ENCODE measurements around the gene CCDC159. TPM values are rescaled to one million over a fixed set of nuclear protein-coding genes. Genes with fewer than 3 reads are reported as not detected.

The CCDC159 gene
- total RNA-seq, 2 experiments from 2014 or later = 13.0 to 16.1 TPM

DNA sequence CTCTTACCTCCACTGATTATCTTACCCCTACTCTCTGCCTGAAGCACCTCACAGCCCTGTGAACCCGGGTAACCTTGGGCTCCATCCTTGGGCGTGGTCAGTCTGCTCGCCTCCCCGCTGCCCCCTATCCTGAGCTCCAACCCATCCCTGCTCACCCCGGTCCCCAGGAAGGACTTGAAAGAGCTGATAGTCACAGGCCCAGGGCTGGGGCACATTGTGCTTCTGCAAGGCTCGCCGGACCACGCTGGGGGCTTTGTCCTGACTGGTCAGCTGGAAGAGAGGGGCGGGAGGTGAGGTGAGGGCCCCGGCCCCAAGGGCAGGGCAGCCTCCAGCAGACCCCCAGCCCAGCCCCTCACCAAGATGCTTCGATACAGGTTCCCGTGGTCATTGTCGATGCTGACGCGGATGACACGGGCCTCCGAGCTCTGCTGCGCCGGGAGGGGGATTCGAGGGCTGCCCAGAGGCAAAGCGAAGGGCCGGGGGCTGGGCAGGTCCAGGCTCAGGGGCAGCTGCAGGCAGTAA lies 50.8 kb downstream of the CCDC159 start:
- Mint-ChIP-seq H3K9me3 (ENCODE audit: low read depth) (no peaks in the 10 kb centered on the region), H3K27ac (no peak overlapping the region), H3K4me3 (no peak overlapping the region), H3K36me3 (no peaks in the 10 kb centered on the region), H3K4me1 (peaks cover 2% of the 10 kb centered on the region), H3K27me3 (no peaks in the 10 kb centered on the region)
- CTCF ChIA-PET = interaction anchor here (0.9 kb wide), 1 partner anchor 16 kb away, joined by 3 read pairs; no protein-coding TSS in a partner anchor
- ATAC-seq (no peak), DNase-seq (no peak)

DNA sequence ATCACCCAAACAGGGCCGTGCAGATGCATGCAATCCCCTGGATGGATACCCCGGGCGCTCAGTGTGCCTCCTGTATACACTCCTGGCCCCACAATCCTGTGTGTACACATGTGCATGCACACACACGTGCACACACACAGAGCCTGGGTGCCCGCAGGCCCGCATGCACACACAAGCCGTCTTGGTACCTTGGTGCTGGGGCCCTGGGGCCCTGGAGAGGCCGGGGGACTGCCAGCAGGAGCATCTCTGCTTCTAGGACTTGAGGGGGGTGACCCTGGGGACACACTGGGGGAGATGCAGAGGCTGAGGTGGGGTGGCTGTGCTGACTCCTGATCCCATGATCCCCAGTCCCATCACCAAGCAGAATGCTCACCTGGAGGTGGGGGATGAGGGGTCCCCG lies 53.3 kb downstream of the CCDC159 start:
- ATAC-seq (no peak), DNase-seq (no peak)
- Mint-ChIP-seq H3K36me3 (no peaks in the 10 kb centered on the region), H3K27me3 (peaks cover under 1% of the 10 kb centered on the region), H3K9me3 (ENCODE audit: low read depth) (no peaks in the 10 kb centered on the region), H3K27ac (no peak overlapping the region), H3K4me3 (no peak overlapping the region), H3K4me1 (no peaks in the 10 kb centered on the region)
- CTCF ChIA-PET = interaction anchor here (1.1 kb wide), 1 partner anchor 23 kb away, joined by 3 read pairs; no protein-coding TSS in a partner anchor

DNA sequence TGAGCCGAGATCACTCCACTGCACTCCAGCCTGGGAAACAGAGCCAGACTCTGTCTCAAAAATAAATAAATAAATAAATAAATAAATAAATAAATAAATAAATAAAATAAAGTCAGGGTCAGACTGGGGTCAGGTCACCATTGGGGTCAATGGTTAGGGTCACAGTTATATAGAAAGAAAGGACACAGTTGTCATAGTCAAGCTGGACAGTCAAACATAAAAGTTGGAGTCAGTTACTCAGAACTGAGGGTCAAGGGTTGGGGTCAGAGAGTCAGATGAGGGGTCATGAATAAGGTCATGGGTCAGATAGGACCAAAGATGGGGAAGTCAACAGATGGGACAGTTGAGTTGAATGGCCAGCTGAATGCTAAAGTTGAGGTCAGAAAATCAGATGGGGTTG lies 54.5 kb downstream of the CCDC159 start:
- H3K27ac Mint-ChIP-seq = no peak overlapping the region
- CTCF ChIA-PET = interaction anchor here (1.5 kb wide), 1 partner anchor 82 kb away, joined by 3 read pairs; no protein-coding TSS in a partner anchor
- no peaks in the 10 kb centered on the region for H3K9me3 Mint-ChIP-seq (ENCODE audit: low read depth)
- no peak overlapping the region for H3K4me3 Mint-ChIP-seq
- no peak for DNase-seq
- H3K4me1 Mint-ChIP-seq = no peaks in the 10 kb centered on the region
- peaks cover 6% of the 10 kb centered on the region for H3K27me3 Mint-ChIP-seq
- no peaks in the 10 kb centered on the region for H3K36me3 Mint-ChIP-seq
- ATAC-seq = no peak

DNA sequence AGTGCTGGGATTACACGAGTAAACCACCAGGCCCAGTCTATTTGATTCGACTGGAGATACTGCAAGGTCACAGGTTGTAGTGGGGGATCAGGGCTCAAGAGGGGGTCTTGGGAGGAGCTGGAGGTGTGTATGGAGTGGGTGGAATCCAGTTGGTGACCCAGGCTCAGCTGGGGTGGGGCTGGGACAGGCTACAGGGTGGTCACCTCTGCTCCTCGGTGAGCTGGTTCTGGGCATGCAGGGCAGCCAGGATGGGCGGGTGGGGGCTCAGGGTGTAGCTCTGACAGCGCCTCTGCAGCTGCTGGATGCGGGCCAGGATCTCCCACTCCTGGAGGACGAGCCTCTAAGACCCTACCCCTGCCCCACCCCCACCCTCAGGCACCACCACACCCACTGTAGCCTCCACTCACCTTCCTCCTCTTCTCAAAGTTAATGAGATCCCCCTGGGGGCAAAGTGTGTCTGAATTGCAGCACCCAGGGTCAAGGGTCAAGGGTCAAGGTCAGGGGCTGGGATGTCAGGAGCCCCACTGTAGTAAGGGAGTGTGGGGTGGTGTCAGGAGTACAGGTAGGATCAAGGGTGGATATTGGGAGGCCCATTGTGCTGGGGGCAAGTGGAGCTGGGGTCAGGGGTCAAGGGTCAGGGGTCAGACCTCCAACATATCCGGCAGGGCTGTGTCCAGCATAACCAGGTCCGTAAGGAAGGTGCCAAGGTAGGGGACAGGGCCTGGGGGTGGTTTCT lies 55.7 kb downstream of the CCDC159 start:
- no peak overlapping the region for H3K4me3 Mint-ChIP-seq
- peaks cover 14% of the 10 kb centered on the region for H3K27me3 Mint-ChIP-seq
- no peak for DNase-seq
- no peaks in the 10 kb centered on the region for H3K36me3 Mint-ChIP-seq
- no peak overlapping the region for H3K27ac Mint-ChIP-seq
- no peak for ATAC-seq
- CTCF ChIA-PET = interaction anchor here (1.5 kb wide), 1 partner anchor 80 kb away, joined by 3 read pairs; no protein-coding TSS in a partner anchor
- H3K4me1 Mint-ChIP-seq = no peaks in the 10 kb centered on the region
- H3K9me3 Mint-ChIP-seq (ENCODE audit: low read depth) = no peaks in the 10 kb centered on the region

Other genes starting within 250 kb of the CCDC159 start
- 10 to 100 TPM; 62.8 to 85.5 TPM for gene SPC24, start 190.7 kb upstream of the CCDC159 start, total RNA-seq
- gene KANK2, start 149.0 kb upstream of the CCDC159 start, total RNA-seq = 1 to 10 TPM; 1.8 to 2.3 TPM
- not detected for gene ANGPTL8, start 106.9 kb upstream of the CCDC159 start, total RNA-seq
- under 1 TPM; 0.58 to 0.70 TPM for gene DOCK6, start 84.0 kb upstream of the CCDC159 start, total RNA-seq
- gene TSPAN16, start 50.4 kb upstream of the CCDC159 start, total RNA-seq = not detected
- 1 to 10 TPM; 3.6 to 5.1 TPM for gene RAB3D, start 6.9 kb upstream of the CCDC159 start, total RNA-seq
- gene TMEM205, start 251 bp upstream of the CCDC159 start, total RNA-seq = 10 to 100 TPM; 25.1 to 28.1 TPM
- 1 to 10 TPM in 1 of 2 experiments, under 1 TPM in 1; 0.87 to 1.3 TPM for gene PLPPR2, start 8.9 kb downstream of the CCDC159 start, total RNA-seq
- gene SWSAP1, start 28.1 kb downstream of the CCDC159 start, total RNA-seq = 1 to 10 TPM; 2.6 to 3.9 TPM
- 1 to 10 TPM; 8.1 to 9.1 TPM for gene EPOR, start 37.8 kb downstream of the CCDC159 start, total RNA-seq
- gene RGL3, start 72.8 kb downstream of the CCDC159 start, total RNA-seq = not detected
- under 1 TPM; 0.15 to 0.54 TPM for gene ODAD3, start 88.6 kb downstream of the CCDC159 start, total RNA-seq
- gene PRKCSH, start 89.1 kb downstream of the CCDC159 start, total RNA-seq = 100 to 1,000 TPM; 278 to 306 TPM
- not detected for gene ELAVL3, start 134.5 kb downstream of the CCDC159 start, total RNA-seq
- 10 to 100 TPM; 16.1 to 16.7 TPM for gene ZNF653, start 159.3 kb downstream of the CCDC159 start, total RNA-seq
- gene ECSIT, start 182.6 kb downstream of the CCDC159 start, total RNA-seq = 10 to 100 TPM; 33.0 to 36.2 TPM
- not detected for gene CNN1, start 192.3 kb downstream of the CCDC159 start, total RNA-seq
- gene ELOF1, start 212.7 kb downstream of the CCDC159 start, total RNA-seq = 10 to 100 TPM; 55.1 to 67.2 TPM
- 10 to 100 TPM; 34.1 to 58.8 TPM for gene ACP5, start 231.1 kb downstream of the CCDC159 start, total RNA-seq